ENCODE results near the gene DNAJC16.

DNAJC16 gene

DNA sequence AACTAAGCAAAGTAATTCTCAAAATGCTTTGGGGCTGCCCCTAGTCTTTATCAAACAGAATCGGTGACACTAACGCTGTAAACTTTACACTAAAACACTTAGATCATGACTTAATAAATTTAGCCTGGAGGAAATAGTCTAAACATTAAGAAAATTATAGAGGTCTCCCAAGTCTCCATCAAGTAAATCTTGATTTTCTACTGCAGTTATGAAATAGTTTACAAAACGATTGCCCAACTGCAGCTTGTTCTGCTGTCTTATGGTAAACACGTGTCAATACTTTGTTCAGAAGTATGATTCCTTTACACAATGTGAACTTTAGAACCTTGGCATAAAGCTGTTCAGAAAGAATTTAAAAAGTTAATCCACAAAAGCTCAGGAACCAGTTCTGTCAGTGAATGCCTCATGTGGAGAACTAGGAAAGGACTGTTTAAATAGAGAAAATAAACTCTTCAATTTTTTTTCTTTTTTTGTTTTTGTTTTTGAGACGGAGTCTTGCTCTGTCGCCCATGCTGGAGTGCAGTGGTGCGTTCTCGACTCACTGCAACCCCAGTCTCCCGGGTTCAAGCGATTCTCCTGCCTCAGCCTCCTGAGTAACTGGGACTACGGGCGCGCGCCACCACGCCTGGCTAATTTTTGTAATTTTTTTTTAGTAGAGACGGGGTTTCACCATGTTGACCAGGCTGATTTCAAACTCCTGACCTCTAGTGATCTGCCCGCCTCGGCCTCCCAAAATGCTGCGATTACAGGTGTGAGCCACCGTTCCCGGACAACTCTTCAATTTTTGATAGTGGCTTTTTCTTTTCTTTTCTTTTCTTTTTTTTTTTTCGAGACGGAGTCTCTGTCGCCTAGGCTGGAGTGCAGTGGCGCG, 92.2 kb downstream of the DNAJC16 start:
- in situ Hi-C loops (cut with MboI; ENCODE audit: low sequenced_read_pairs), result no loop called here

- in situ Hi-C loops (cut with MboI; ENCODE audit: low sequenced_read_pairs), result no loop called here
Observed at GRCh38 chr1:15620155-15620545, 93.5 kb downstream of the DNAJC16 start.

DNA sequence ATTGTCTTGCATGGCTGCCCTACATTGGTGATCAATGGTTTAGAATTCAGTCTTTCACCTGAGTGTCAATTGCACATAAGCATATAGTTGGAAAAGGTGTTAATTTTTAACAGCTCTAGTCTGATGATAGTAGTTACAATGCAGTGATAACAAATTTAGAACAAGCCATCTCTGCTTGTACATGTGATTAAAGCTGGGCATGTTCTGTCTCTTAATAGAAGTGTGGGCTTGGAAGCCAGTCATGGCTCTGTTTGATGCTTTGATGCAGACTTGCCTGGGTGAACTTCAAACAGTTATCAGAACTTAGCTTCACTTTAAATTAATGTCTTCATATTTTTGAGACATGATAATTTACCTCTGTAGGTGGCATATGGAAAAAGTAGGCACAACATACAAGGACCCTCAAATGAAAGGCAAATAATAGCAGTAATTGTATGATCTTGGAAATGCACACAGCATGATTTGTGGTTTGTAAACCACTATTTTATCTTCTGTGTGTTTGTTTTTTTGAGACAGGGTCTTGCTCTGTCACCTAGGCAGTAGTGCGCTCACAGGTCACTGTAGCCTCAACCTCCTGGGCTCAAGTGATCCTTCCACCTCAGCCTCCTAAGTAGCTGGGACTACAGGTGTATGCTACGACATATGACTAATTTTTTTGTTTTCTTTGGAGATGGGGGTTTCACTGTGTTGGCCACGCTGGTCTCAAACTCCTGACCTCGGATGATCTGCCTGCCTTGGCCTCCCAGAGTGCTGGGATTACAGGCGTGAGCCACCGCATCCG, 94.4 kb downstream of the DNAJC16 start:
- in situ Hi-C loops (cut with MboI; ENCODE audit: low sequenced_read_pairs), result no loop called here

DNA sequence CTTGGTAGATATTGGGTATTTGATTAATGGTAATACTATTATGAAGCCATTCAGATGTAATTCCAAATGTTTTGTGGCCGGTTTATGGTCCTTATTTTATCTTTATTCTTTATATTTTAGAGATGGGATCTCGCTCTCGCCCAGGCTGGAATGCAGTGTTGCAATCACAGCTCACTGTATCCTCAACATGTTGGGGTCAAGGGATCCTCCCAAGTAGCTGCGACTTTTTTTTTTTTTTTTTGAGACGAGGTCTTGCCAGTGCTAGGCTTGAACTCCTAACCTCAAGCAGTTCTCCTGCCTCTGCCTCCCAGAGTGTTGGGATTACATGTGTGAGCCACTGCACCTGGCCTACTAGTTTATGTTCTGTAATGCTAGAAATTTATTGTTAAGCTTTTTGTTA, 95.3 kb downstream of the DNAJC16 start:
- in situ Hi-C loops (cut with MboI; ENCODE audit: low sequenced_read_pairs), result no loop called here

GRCh38 chr1:15622712-15623373, 96.2 kb downstream of the DNAJC16 start:
- in situ Hi-C loops (cut with MboI; ENCODE audit: low sequenced_read_pairs), result no loop called here

- in situ Hi-C loops (cut with MboI; ENCODE audit: low sequenced_read_pairs), result no loop called here
Observed at GRCh38 chr1:15623435-15623834, 96.8 kb downstream of the DNAJC16 start.

DNA sequence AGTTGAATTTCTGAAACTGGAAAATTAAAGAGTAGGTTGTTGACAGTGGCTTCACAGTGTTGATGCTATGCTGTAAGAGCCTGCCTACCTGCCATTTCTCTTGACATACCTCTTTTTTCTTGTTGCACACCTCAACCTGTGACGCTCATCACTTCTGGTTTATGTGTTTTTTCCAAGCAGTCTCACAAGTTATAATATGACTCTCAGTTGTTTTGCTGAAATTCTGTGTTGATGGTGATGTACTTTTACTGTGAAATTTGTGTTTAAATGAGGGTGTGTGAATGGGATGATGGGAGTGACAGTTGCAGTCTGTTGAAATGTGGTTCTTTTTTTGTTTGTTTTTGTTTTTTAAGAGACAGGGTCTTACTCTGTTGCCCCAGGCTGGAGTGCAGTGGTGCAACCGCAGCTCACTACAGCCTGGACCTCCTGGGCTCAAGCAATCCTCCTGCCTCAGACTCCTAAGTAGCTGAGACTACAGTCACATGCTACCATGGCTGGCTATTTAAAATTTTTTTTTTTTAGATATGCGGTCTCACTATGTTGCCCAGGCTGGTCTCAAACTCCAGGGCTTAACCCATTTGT, 97.6 kb downstream of the DNAJC16 start:
- in situ Hi-C loops (cut with MboI; ENCODE audit: low sequenced_read_pairs), result no loop called here

DNA sequence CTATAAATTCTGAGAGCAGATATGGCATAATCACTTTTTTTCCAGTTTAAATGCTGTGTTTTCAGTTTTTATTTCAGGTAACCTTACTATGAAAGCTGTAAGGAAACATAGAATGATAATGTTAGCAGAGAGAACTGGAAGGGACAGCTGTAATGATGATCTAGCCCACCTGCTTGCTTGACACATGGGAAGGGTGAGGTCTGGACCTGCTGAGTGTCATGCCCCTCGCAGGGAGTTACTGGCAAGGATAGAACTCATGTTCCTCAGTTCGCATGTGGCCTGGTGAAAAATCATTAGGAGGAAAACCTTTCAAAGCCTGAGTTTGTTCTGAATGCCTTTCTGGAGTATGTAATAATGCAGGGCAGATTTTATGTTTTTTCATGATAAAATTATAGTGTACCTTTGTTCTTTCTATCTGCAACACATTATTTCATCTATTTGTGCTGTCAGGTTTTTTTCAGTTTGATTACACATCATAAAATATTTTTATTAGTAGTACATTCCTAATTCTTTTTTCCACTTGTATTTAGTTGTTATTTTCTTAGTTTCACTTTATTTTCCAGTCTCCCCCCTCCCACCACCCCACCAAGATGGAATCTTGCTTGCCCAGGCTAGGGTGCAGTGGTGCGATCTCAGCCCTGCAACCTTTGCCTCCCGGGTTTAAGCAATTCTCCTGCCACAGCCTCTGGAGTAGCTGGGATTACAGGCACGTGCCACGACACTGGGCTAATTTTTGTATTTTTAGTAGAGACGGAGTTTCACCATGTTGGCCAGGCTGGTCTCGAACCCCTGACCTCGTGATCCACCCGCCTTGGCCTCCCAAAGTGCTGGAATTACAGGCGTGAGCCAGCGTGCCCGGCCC, 98.6 kb downstream of the DNAJC16 start:
- in situ Hi-C loops (cut with MboI; ENCODE audit: low sequenced_read_pairs), result no loop called here
